Thyroid gland (tissue), 4 donors: ENCODE measurements around the gene TCF7L2.

Experiments used
- POLR2A ChIP-seq, 2 donors: fragments of 450-650 bp; IDR thresholded peaks; one replicate each; pipeline ENCODE4 v1.6.1; 2017; ENCODE audit warnings: antibody characterized with exemption in 2 of 2, mild to moderate bottlenecking in 2 of 2, moderate library complexity in 1 of 2
- TF ChIP-seq, protein P1 (sequence below), 6 experiments: fragments of 200-600 bp in 3 of 6; fragments of 450-650 bp in 3 of 6; sonication (generic) in 3 of 6; IDR thresholded peaks; one replicate each; pipeline ENCODE4 v1.5.1; 2016 to 2019; ENCODE audit warnings: antibody characterized with exemption in 6 of 6, mild to moderate bottlenecking in 2 of 6, inconsistent platforms in 1 of 6, moderate library complexity in 1 of 6

DNA sequence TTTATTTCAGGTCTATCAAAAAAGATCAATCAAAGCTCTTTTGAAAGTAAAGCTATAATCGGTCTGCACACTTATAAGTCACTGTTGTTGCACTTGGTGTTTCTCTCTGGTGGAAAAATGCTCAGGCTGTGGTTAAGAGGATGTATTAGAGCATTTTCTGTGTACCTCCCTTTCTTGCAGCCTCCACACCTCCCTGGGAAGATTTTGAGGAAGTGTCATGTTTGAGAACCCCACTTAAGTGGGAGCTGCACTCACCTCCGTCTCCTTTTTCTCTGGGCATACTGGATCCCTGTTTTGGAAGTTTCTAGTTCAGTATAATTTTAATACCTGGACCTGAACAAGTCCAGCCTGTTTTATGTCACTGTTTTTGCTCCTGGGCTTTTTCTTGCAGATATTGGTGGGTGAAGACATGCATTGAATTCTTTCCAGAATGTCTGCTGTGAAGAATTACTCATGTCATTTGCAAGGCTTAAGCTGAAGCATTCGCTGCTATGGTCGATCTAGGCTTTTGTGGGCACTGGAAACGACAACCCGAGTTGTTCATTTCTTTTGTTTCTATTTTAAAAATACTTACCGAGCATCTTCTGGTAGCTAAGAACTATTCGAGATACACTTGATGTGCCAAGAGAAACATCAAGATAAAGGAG lies 36.6 kb downstream of the TCF7L2 start:
- TF ChIP-seq, protein P1, sequence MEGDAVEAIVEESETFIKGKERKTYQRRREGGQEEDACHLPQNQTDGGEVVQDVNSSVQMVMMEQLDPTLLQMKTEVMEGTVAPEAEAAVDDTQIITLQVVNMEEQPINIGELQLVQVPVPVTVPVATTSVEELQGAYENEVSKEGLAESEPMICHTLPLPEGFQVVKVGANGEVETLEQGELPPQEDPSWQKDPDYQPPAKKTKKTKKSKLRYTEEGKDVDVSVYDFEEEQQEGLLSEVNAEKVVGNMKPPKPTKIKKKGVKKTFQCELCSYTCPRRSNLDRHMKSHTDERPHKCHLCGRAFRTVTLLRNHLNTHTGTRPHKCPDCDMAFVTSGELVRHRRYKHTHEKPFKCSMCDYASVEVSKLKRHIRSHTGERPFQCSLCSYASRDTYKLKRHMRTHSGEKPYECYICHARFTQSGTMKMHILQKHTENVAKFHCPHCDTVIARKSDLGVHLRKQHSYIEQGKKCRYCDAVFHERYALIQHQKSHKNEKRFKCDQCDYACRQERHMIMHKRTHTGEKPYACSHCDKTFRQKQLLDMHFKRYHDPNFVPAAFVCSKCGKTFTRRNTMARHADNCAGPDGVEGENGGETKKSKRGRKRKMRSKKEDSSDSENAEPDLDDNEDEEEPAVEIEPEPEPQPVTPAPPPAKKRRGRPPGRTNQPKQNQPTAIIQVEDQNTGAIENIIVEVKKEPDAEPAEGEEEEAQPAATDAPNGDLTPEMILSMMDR (IDR thresholded peaks at IDR 0.05): no peak
- TF ChIP-seq POLR2A (IDR thresholded peaks at IDR 0.05): no peak
